HepG2 (cell line): ENCODE measurements around the gene INO80C. TPM values are rescaled to one million over a fixed set of nuclear protein-coding genes. Genes with fewer than 3 reads are reported as not detected.
A peak's percentile ranks its signal among the peaks of the same experiment; 100 is the strongest.

ENCODE experiments used
- ARNT2 ChIP-seq: sonication (generic); formaldehyde crosslinking; IDR thresholded peaks from 2 replicates; pipeline ENCODE4 v1.8.0; 2022; ENCODE audit warnings: mild to moderate bottlenecking, low read depth, missing genetic modification reagents, moderate library complexity
- FOXC1 ChIP-seq: sonication (generic); formaldehyde crosslinking; IDR thresholded peaks from 2 replicates; pipeline ENCODE4 v1.8.0; 2022; ENCODE audit warnings: mild to moderate bottlenecking, missing genetic modification reagents, borderline replicate concordance
- GATA4 ChIP-seq: sonication (generic); IDR thresholded peaks from 2 replicates; pipeline ENCODE4 v1.6.1; 2016; ENCODE audit warnings: antibody characterized with exemption, low read depth, borderline replicate concordance
- HNRNPH1 ChIP-seq: fragments of 200-400 bp; formaldehyde crosslinking; optimal IDR thresholded peaks from 2 replicates; pipeline ENCODE3; 2017; ENCODE audit warnings: mild to moderate bottlenecking, low read depth, low read length
- NFATC3 ChIP-seq: sonication (generic); formaldehyde crosslinking; IDR thresholded peaks from 2 replicates; pipeline ENCODE4 v1.5.1; 2020; ENCODE audit warnings: mild to moderate bottlenecking, missing genetic modification reagents
- NR2F6 ChIP-seq, 2 experiments: IDR thresholded peaks; 2 replicates each; pipeline ENCODE4 v1.6.1; 2016; ENCODE audit warnings: antibody characterized with exemption in 1 of 2, mild to moderate bottlenecking in 1 of 2
- RELA ChIP-seq: sonication (generic); formaldehyde crosslinking; IDR thresholded peaks from 2 replicates; pipeline ENCODE4 v1.4.0; 2020; ENCODE audit warnings: missing genetic modification reagents
- SALL2 ChIP-seq: sonication (generic); formaldehyde crosslinking; IDR thresholded peaks from 2 replicates; pipeline ENCODE4 v1.8.1; 2023; ENCODE audit warnings: mild to moderate bottlenecking, missing genetic modification reagents, inconsistent platforms
- SMARCE1 ChIP-seq: fragments of 450-650 bp; IDR thresholded peaks from 2 replicates; pipeline ENCODE4 v1.6.1; 2017; ENCODE audit warnings: borderline replicate concordance
- SP2 ChIP-seq: sonication (generic); formaldehyde crosslinking; IDR thresholded peaks from 2 replicates; pipeline ENCODE4 v1.5.1; 2020; ENCODE audit warnings: mild to moderate bottlenecking, missing genetic modification reagents
- TFDP2 ChIP-seq: sonication (generic); formaldehyde crosslinking; IDR thresholded peaks from 2 replicates; pipeline ENCODE4 v1.4.0; 2020; ENCODE audit warnings: missing genetic modification reagents
- ZBTB1 ChIP-seq: sonication (generic); formaldehyde crosslinking; IDR thresholded peaks from 2 replicates; pipeline ENCODE4 v1.4.0; 2020; ENCODE audit warnings: missing genetic modification reagents, borderline replicate concordance
- ZBTB42 ChIP-seq: sonication (generic); formaldehyde crosslinking; IDR thresholded peaks from 2 replicates; pipeline ENCODE4 v1.5.0; 2020; ENCODE audit warnings: mild to moderate bottlenecking, missing genetic modification reagents
- ZNF232 ChIP-seq: sonication (generic); formaldehyde crosslinking; IDR thresholded peaks from 2 replicates; pipeline ENCODE4 v1.4.0; 2020; ENCODE audit warnings: missing genetic modification reagents, borderline replicate concordance
- ZNF317 ChIP-seq: sonication (generic); formaldehyde crosslinking; IDR thresholded peaks from 2 replicates; pipeline ENCODE4 v1.5.0; 2020; ENCODE audit warnings: mild to moderate bottlenecking, missing genetic modification reagents
- ZNF318 ChIP-seq: sonication (generic); formaldehyde crosslinking; IDR thresholded peaks from 2 replicates; pipeline ENCODE4 v1.4.0; 2020; ENCODE audit warnings: mild to moderate bottlenecking, missing genetic modification reagents
- ZNF749 ChIP-seq: sonication (generic); formaldehyde crosslinking; IDR thresholded peaks from 2 replicates; pipeline ENCODE4 v1.8.0; 2022; ENCODE audit warnings: mild to moderate bottlenecking, missing genetic modification reagents, moderate library complexity, borderline replicate concordance
- ZSCAN25 ChIP-seq: sonication (generic); formaldehyde crosslinking; IDR thresholded peaks from 2 replicates; pipeline ENCODE4 v1.8.0; 2022; ENCODE audit warnings: mild to moderate bottlenecking, missing genetic modification reagents
- ZSCAN31 ChIP-seq: sonication (generic); formaldehyde crosslinking; IDR thresholded peaks from 2 replicates; pipeline ENCODE4 v1.5.0; 2020; ENCODE audit warnings: low read depth, mild to moderate bottlenecking, missing genetic modification reagents
- ZSCAN9 ChIP-seq: IDR thresholded peaks from 2 replicates; pipeline ENCODE4 v1.6.1; 2016; ENCODE audit warnings: borderline replicate concordance
- ZUFSP ChIP-seq: sonication (generic); formaldehyde crosslinking; IDR thresholded peaks from 2 replicates; pipeline ENCODE4 v1.9.0; 2021; ENCODE audit warnings: missing genetic modification reagents, mild to moderate bottlenecking, borderline replicate concordance
- polyA plus RNA-seq, 8 experiments: library from polyadenylated mRNA; depleted of rRNA in 3 of 8; stranded (reverse) in 7 of 8; unstranded in 1 of 8; fragments of >200 nt; fragmentation: Illumina TruSeq in 4 of 8; extraction: Trizol in 4 of 8; gene quantifications; 2 replicates each; pipeline versions ENCODE4 v1.2.1 to v1.2.3, GENCODE V29; 2011 to 2016; ENCODE audit warnings: low read depth in 4 of 8, missing spikeins in 1 of 8, mixed read lengths in 1 of 8; ENCODE audit not compliant: insufficient read depth in 1 of 8
- total RNA-seq, 5 experiments: library from RNA; depleted of rRNA; stranded (reverse); fragments of >200 nt; fragmentation: Illumina TruSeq; extraction: Trizol; gene quantifications; 2 replicates each; pipeline ENCODE4 v1.2.3, GENCODE V29; 2016; ENCODE audit warnings: low read depth in 1 of 5

INO80C gene
- total and polyA plus RNA-seq, 2 of the 13 experiments (the other 11 are each of a cell fraction or from before 2014, with no cell fraction given), result 8.2 to 15.4 TPM

GRCh38 chr18:35481960-35482366, 15.8 kb downstream of the INO80C start (continued):
- TF ChIP-seq ZNF317 (no peak), NR2F6 (IDR thresholded peaks at IDR 0.05) (peak; percentile 33; the same call in 1 of the 2 replicates), NR2F6 (CRISPR knock-in tag; IDR thresholded peaks at IDR 0.05) (peak; percentile 48; the same call in 1 of the 2 replicates), SP2 (CRISPR knock-in tag) (no peak), ZSCAN25 (no peak), ZBTB1 (no peak), ZSCAN31 (no peak), TFDP2 (no peak), RELA (CRISPR knock-in tag) (no peak), GATA4 (no peak), SMARCE1 (no peak), ZUFSP (no peak), NFATC3 (CRISPR knock-in tag) (no peak), ZNF232 (CRISPR knock-in tag) (no peak), ZNF749 (no peak), FOXC1 (CRISPR knock-in tag) (no peak), SALL2 (CRISPR knock-in tag) (no peak), ZSCAN9 (CRISPR knock-in tag) (0 out of 2 replicates have a peak, but pooled peaks have one; percentile 28), ZNF318 (CRISPR knock-in tag) (no peak), ARNT2 (CRISPR knock-in tag) (no peak), HNRNPH1 (no peak), ZBTB42 (CRISPR knock-in tag) (no peak)
